ENCODE measurements around the gene GABRG2.

- TF ChIP-seq EZH2 (IDR thresholded peaks at IDR 0.05; ENCODE audit: low read length): no peak
- TF ChIP-seq, protein P1, sequence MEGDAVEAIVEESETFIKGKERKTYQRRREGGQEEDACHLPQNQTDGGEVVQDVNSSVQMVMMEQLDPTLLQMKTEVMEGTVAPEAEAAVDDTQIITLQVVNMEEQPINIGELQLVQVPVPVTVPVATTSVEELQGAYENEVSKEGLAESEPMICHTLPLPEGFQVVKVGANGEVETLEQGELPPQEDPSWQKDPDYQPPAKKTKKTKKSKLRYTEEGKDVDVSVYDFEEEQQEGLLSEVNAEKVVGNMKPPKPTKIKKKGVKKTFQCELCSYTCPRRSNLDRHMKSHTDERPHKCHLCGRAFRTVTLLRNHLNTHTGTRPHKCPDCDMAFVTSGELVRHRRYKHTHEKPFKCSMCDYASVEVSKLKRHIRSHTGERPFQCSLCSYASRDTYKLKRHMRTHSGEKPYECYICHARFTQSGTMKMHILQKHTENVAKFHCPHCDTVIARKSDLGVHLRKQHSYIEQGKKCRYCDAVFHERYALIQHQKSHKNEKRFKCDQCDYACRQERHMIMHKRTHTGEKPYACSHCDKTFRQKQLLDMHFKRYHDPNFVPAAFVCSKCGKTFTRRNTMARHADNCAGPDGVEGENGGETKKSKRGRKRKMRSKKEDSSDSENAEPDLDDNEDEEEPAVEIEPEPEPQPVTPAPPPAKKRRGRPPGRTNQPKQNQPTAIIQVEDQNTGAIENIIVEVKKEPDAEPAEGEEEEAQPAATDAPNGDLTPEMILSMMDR (optimal IDR thresholded peaks at IDR 0.05 in 1 of 3, IDR thresholded peaks at IDR 0.05 in 1 of 3, conservative IDR thresholded peaks at IDR 0.05 in 1 of 3; ENCODE audit: extremely low read depth in 1 of 3, insufficient read depth in 2 of 3, low read length in 3 of 3): no peak
Measured at GRCh38 chr5:162119801-162120200, 52.2 kb downstream of the GABRG2 start.

Data from keratinocyte (primary cell).